RPMI8226 (cell line): ENCODE data around the gene ATP5F1D.
"Not testable (repeated sequence)": the region's sequence is repeated elsewhere in the genome, so short reads cannot be mapped to it uniquely, and the experiment has no call there.

ENCODE experiments used
- DNase-seq: peaks from one replicate; pipeline ENCODE4 v3.0.0-alpha.2; 2015

ATP5F1D gene

GRCh38 chr19:1241417-1242095 is at the start of gene ATP5F1D:
TSS of gene ATP5F1D (plus strand) at chr19:1241751. CDS start at chr19:1241851, 100 bp downstream.
- DNase-seq, result peak; percentile 98

- no peak for DNase-seq
Observed at GRCh38 chr19:1199531-1199930, 42.0 kb upstream of the ATP5F1D start.

GRCh38 chr19:1200614-1201013 is 40.9 kb upstream of the ATP5F1D start:
- DNase-seq, result not testable (repeated sequence)

GRCh38 chr19:1205114-1206099 is 36.1 kb upstream of the ATP5F1D start, which contains the start of gene STK11:
TSS of gene STK11 (plus strand) at chr19:1205778. CDS start at chr19:1206914, 1,136 bp downstream.
- peak; percentile 98 for DNase-seq

GRCh38 chr19:1206150-1206863 is 35.2 kb upstream of the ATP5F1D start:
- no peak for DNase-seq

- DNase-seq, result peak; percentile 50
Observed at GRCh38 chr19:1206864-1207450, 34.6 kb upstream of the ATP5F1D start.

GRCh38 chr19:1208830-1209229 is 32.7 kb upstream of the ATP5F1D start:
- DNase-seq, result not testable (repeated sequence)

- DNase-seq, result no peak
Observed at GRCh38 chr19:1210227-1210538, 31.4 kb upstream of the ATP5F1D start.

GRCh38 chr19:1211494-1212234 is 29.9 kb upstream of the ATP5F1D start:
- no peak for DNase-seq

GRCh38 chr19:1213391-1214286 is 27.9 kb upstream of the ATP5F1D start:
- no peak for DNase-seq

- no peak for DNase-seq
Observed at GRCh38 chr19:1214299-1214861, 27.2 kb upstream of the ATP5F1D start.

GRCh38 chr19:1214862-1215731 is 26.5 kb upstream of the ATP5F1D start:
- DNase-seq, result no peak

- no peak for DNase-seq
Observed at GRCh38 chr19:1216756-1217155, 24.8 kb upstream of the ATP5F1D start.

- DNase-seq, result no peak
Observed at GRCh38 chr19:1217366-1217765, 24.2 kb upstream of the ATP5F1D start.

GRCh38 chr19:1218751-1219567 is 22.6 kb upstream of the ATP5F1D start:
- no peak for DNase-seq

- no peak for DNase-seq
Observed at GRCh38 chr19:1219786-1220476, 21.6 kb upstream of the ATP5F1D start.

- no peak for DNase-seq
Observed at GRCh38 chr19:1220477-1220930, 21.0 kb upstream of the ATP5F1D start.
